Astrocyte of the cerebellum (primary cell): ENCODE data around the gene HIPK2.

Source experiments
- DNase-seq: peaks from one replicate; pipeline ENCODE4 v3.0.0-alpha.2; 2011; ENCODE audit warnings: low read depth
- H3K4me3 ChIP-seq: 2 replicates; pipeline ENCODE4 v1.5.1; 2011; ENCODE audit warnings: mild to moderate bottlenecking, low read depth, low read length, moderate library complexity
- in situ Hi-C: cut with HindIII; loops from 2 replicates; pipeline ENCODE4 v1.10.0; 2017; ENCODE audit warnings: low sequenced_read_pairs
- TF ChIP-seq, protein P1 (sequence below): IDR thresholded peaks from 2 replicates; pipeline ENCODE4 v1.5.1; 2012; ENCODE audit warnings: low read length, low read depth, moderate library complexity, mild to moderate bottlenecking; ENCODE audit errors: missing control alignments

The HIPK2 gene

DNA sequence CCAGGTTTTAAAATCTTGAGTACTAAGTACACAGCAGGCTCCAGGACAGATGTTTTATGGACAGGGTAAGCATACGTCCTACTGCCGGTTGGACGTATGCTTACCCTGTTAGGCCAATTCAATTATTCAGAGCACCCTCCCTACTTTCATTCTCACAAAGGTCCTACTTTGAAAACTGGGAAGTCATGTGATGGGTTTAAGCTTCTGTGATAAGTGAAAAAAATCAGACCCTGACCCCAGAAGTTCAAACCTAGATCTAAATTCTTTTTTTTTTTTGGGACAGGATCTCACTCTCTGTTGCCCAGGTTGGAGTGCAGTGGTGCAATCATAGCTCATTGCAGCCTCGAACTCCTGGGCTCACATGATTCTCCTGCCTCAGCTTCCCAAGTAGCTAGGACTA, 55.2 kb downstream of the HIPK2 start:
- no peak overlapping the region for H3K4me3 ChIP-seq
- in situ Hi-C loops: no loop called here
- DNase-seq: no peak
- TF ChIP-seq, protein P1, sequence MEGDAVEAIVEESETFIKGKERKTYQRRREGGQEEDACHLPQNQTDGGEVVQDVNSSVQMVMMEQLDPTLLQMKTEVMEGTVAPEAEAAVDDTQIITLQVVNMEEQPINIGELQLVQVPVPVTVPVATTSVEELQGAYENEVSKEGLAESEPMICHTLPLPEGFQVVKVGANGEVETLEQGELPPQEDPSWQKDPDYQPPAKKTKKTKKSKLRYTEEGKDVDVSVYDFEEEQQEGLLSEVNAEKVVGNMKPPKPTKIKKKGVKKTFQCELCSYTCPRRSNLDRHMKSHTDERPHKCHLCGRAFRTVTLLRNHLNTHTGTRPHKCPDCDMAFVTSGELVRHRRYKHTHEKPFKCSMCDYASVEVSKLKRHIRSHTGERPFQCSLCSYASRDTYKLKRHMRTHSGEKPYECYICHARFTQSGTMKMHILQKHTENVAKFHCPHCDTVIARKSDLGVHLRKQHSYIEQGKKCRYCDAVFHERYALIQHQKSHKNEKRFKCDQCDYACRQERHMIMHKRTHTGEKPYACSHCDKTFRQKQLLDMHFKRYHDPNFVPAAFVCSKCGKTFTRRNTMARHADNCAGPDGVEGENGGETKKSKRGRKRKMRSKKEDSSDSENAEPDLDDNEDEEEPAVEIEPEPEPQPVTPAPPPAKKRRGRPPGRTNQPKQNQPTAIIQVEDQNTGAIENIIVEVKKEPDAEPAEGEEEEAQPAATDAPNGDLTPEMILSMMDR: no peak

DNA sequence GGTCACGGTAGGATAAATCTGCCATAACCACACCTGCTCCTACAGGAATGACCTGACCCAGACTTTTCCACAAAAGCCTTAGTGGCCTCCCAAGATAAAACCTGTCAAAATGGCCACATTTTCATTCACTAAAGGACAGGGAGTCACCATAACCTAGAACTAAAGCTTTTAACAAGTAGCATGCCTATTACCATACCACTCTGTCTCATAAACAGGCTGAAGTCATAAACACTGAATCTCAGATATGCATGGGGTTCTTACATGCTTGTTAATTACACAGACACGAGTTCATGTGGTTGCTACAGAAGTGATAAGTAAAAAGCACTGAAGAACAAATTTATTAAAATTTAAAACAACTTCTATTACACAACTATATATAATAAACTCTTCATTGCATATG, 56.0 kb downstream of the HIPK2 start:
- TF ChIP-seq, protein P1: no peak
- in situ Hi-C loops: no loop called here
- DNase-seq: no peak

DNA sequence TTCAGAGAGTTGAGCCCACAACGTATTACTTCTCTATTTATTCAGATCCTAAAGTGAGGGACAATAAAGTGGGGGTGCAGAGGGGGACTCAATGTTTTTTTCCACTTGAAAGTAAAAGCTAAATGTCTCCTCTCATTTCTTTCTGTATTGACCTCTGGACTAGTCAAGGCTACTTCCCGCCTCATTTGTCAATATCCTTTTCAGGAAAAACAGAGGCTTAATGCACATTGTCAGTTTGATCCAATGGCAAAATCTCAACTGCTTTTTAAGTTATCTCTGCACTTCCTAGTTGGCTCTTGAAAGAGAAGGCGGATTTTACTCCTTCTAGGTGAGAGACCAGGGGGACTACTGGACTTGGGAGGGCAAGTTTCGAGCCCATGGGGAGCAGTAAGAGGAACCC, 56.4 kb downstream of the HIPK2 start:
- TF ChIP-seq, protein P1: no peak
- no peak overlapping the region for H3K4me3 ChIP-seq
- no peak for DNase-seq
- in situ Hi-C loops: no loop called here

More for the DNA sequence above, 56.0 kb downstream of the HIPK2 start:
- H3K4me3 ChIP-seq: no peak overlapping the region

DNA sequence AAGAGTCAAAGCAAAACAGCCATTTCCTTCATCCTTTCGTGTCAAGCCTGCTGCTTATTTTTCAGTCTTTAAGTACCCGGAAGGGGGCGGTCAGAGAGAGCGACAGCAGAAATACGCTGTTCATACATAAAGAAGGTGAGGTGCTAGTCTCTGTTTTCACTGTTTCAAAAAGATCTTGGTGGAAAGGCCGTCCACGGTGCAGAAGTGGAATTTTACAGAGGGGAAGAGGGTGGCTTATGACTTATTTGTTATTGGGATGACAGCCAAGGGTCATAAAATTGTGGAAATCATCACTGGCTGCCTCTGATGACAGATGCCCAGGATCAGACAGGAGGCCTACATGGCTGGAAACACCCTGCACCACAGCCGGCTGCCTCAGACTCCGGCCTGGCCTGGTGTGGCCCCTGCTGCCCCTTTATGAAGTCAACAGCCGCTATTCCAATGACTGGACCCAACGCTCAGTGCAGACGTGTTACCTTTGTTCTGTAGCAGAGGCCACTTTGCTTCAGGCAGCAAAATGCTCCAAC, 57.0 kb downstream of the HIPK2 start:
- H3K4me3 ChIP-seq: no peak overlapping the region
- no peak for DNase-seq
- TF ChIP-seq, protein P1: no peak
- in situ Hi-C loops: no loop called here

DNA sequence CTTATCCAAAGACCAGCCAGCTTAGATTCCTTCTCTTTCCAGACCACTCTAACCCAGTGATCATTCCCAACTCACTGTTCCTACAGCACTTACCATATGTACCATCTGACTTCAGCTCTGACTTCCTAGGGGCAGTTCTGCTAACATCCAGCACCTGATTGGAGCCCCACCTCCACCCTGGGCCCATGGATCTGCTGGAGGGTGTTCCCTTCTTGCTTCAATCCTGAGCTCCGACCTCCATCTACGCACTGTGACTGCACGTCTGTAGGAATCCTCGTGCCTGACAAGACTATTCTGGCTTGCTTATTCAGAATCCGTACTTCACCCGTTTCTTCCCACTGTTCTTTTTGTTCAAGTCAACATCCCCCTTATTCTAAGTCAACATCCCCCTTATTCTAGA, 57.6 kb downstream of the HIPK2 start:
- DNase-seq: no peak
- H3K4me3 ChIP-seq: no peak overlapping the region
- TF ChIP-seq, protein P1: no peak
- in situ Hi-C loops: no loop called here

DNA sequence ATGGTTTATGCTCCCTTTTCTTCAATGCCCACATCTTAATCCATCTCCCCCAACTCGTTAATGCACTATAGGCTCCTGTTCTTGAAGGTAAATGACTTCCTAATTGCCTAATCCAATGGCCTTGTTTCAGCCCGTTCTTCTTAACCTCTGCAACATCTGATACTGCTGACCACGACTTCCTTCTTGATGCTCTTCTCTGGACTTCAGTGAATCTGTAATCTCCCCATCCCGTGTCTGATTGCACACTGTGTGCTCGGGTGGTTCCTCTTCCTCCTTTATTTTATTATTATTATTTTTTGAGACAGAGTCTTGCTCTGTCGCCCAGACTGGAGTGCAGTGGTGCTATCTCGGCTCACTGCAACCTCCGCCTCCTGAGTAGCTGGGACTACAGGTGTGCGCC, 58.9 kb downstream of the HIPK2 start:
- in situ Hi-C loops: no loop called here
- no peak overlapping the region for H3K4me3 ChIP-seq
- DNase-seq: no peak
- TF ChIP-seq, protein P1: no peak

DNA sequence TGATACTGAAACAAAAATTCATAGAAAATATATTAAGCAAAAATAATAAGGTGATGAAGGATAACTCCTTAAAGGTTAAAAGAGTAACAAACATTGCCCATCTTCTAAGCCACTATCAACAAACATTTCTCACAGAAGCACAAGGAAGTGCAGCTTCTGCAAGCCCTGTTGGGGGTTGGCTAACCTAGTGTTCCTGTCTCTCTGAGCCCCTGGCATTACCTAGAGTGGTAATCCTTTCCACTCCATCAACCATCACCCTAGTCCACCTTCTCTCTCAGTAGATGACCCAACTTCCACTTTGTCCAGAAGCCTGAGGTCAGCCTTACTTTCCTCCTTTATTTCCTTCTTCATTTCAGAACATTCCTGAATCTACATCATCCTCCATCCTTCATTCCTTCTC, 59.7 kb downstream of the HIPK2 start:
- H3K4me3 ChIP-seq: no peak overlapping the region
- DNase-seq: no peak
- TF ChIP-seq, protein P1: no peak
- in situ Hi-C loops: no loop called here
